ENCODE results near the gene LINC01488. TPM values are rescaled to one million over a fixed set of nuclear protein-coding genes. Genes with fewer than 3 reads are reported as not detected.

The LINC01488 gene
- total and polyA plus RNA-seq, 2 of the 13 experiments (the other 11 are each of a cell fraction or from before 2014, with no cell fraction given) = 0.26 to 0.58 TPM

DNA sequence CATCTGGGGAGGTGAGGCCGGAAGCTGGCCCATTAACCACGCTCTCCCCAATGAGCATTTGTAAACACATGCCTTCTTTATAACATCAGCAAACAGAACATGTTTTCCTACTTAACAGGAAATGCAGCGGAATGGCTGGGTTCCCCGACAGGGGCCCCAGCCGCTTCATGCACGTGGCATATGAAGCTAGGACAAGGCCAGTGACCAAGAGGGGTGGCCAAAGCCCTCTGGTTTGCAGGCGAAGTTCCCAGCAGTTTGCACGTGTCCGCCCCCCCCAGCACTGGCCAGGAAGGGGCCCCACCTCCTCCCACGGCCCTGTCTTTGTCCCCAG, 38.7 kb upstream of the LINC01488 start (continued):
- TF ChIP-seq, protein P1, sequence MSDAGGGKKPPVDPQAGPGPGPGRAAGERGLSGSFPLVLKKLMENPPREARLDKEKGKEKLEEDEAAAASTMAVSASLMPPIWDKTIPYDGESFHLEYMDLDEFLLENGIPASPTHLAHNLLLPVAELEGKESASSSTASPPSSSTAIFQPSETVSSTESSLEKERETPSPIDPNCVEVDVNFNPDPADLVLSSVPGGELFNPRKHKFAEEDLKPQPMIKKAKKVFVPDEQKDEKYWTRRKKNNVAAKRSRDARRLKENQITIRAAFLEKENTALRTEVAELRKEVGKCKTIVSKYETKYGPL (CRISPR knock-in tag; IDR thresholded peaks at IDR 0.05) = no peak
- TF ChIP-seq, protein P2, sequence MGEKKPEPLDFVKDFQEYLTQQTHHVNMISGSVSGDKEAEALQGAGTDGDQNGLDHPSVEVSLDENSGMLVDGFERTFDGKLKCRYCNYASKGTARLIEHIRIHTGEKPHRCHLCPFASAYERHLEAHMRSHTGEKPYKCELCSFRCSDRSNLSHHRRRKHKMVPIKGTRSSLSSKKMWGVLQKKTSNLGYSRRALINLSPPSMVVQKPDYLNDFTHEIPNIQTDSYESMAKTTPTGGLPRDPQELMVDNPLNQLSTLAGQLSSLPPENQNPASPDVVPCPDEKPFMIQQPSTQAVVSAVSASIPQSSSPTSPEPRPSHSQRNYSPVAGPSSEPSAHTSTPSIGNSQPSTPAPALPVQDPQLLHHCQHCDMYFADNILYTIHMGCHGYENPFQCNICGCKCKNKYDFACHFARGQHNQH (CRISPR knock-in tag; IDR thresholded peaks at IDR 0.05) = peak; percentile 92
- TF ChIP-seq SNAI1 (CRISPR knock-in tag; IDR thresholded peaks at IDR 0.05; ENCODE audit: borderline replicate concordance) (no peak), FOXP1 (IDR thresholded peaks at IDR 0.05) (no peak), FOXP1 (CRISPR knock-in tag; IDR thresholded peaks at IDR 0.05) (peak; percentile 92), ZNF329 (CRISPR knock-in tag; IDR thresholded peaks at IDR 0.05; ENCODE audit: low read depth) (peak; percentile 34; the same call in 1 of the 2 replicates), ZNF850 (CRISPR knock-in tag; conservative IDR thresholded peaks at IDR 0.05) (no peak), MED13 (CRISPR knock-in tag; IDR thresholded peaks at IDR 0.05) (no peak), NCOA5 (CRISPR knock-in tag; IDR thresholded peaks at IDR 0.05) (no peak), ETV5 (CRISPR knock-in tag; IDR thresholded peaks at IDR 0.05; ENCODE audit: borderline replicate concordance) (peak; percentile 94), GFI1 (CRISPR knock-in tag; IDR thresholded peaks at IDR 0.05; ENCODE audit: borderline replicate concordance) (no peak), KDM1A (CRISPR knock-in tag; IDR thresholded peaks at IDR 0.05) (no peak), CBX1 (IDR thresholded peaks at IDR 0.05; ENCODE audit: low read depth) (no peak), ZNF296 (CRISPR knock-in tag; conservative IDR thresholded peaks at IDR 0.05) (no peak), KDM3A (CRISPR knock-in tag; IDR thresholded peaks at IDR 0.05; ENCODE audit: low read depth) (no peak), PRPF4 (IDR thresholded peaks at IDR 0.05; ENCODE audit: low read depth, low read length, poor library complexity, severe bottlenecking) (no peak), CHCHD3 (CRISPR knock-in tag; IDR thresholded peaks at IDR 0.05) (no peak), ASH2L (IDR thresholded peaks at IDR 0.05; ENCODE audit: insufficient read length, low read depth, low read length) (peak; percentile 27), ZZZ3 (CRISPR knock-in tag; IDR thresholded peaks at IDR 0.05; ENCODE audit: borderline replicate concordance) (0 out of 2 replicates have a peak, but pooled peaks have one; percentile 46), ZSCAN20 (CRISPR knock-in tag; IDR thresholded peaks at IDR 0.05; ENCODE audit: borderline replicate concordance) (no peak), ZSCAN25 (CRISPR knock-in tag; IDR thresholded peaks at IDR 0.05) (no peak), SMARCC2 (IDR thresholded peaks at IDR 0.05) (no peak), ZNF569 (CRISPR knock-in tag; IDR thresholded peaks at IDR 0.05; ENCODE audit: borderline replicate concordance) (0 out of 2 replicates have a peak, but pooled peaks have one; percentile 32), GPN1 (CRISPR knock-in tag; IDR thresholded peaks at IDR 0.05; ENCODE audit: borderline replicate concordance) (no peak), HNRNPL (IDR thresholded peaks at IDR 0.05; ENCODE audit: low read depth, low read length) (no peak)
- TF ChIP-seq, protein P3, sequence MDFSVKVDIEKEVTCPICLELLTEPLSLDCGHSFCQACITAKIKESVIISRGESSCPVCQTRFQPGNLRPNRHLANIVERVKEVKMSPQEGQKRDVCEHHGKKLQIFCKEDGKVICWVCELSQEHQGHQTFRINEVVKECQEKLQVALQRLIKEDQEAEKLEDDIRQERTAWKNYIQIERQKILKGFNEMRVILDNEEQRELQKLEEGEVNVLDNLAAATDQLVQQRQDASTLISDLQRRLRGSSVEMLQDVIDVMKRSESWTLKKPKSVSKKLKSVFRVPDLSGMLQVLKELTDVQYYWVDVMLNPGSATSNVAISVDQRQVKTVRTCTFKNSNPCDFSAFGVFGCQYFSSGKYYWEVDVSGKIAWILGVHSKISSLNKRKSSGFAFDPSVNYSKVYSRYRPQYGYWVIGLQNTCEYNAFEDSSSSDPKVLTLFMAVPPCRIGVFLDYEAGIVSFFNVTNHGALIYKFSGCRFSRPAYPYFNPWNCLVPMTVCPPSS (IDR thresholded peaks at IDR 0.05) = no peak
- TF ChIP-seq, protein P4, sequence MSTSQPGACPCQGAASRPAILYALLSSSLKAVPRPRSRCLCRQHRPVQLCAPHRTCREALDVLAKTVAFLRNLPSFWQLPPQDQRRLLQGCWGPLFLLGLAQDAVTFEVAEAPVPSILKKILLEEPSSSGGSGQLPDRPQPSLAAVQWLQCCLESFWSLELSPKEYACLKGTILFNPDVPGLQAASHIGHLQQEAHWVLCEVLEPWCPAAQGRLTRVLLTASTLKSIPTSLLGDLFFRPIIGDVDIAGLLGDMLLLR (CRISPR knock-in tag; IDR thresholded peaks at IDR 0.05) = no peak
- TF ChIP-seq, protein P5, sequence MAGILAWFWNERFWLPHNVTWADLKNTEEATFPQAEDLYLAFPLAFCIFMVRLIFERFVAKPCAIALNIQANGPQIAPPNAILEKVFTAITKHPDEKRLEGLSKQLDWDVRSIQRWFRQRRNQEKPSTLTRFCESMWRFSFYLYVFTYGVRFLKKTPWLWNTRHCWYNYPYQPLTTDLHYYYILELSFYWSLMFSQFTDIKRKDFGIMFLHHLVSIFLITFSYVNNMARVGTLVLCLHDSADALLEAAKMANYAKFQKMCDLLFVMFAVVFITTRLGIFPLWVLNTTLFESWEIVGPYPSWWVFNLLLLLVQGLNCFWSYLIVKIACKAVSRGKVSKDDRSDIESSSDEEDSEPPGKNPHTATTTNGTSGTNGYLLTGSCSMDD (CRISPR knock-in tag; IDR thresholded peaks at IDR 0.05) = no peak
